Measurements from ENCODE around the gene SETBP1.

DNA sequence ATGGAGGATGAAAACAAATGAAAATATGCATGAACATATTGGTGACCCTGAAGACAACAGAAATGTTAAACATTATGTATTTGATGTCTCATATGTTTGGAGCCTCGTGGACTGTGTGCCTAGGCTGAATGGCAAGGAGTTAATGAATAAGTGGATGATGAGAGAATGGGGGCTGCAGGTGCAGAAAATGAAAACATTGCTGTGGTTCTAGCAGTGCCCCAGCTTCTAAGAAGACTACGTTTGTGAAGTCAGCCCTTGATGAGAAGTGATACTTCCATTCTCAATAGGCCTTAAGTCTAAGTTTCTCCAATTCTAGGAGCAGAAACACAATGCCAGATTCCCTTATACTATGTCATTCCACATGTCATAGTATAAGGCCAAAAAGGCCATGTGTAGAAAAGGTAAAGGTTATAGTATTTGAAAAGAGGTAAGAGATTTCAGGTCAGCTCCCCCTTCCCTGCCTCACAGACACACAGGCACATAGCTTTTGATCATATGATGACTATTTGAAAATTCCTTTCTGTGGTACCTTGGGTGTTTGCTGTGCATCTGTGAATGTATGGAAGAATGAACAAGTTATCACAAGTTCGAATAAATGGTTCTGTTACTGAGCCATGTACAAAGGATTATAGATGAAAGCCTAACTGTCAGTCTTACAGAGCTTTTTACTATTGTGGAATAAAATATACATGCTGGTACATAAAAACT is 280.8 kb downstream of the SETBP1 start:
- no peak for TF ChIP-seq CTCF (IDR thresholded peaks at IDR 0.05)
- TF ChIP-seq EP300 (IDR thresholded peaks at IDR 0.05), result no peak
